CD4-positive, alpha-beta T cell treated with Interleukin-6 at 100 ng/mL for 8 hours (primary cell): ENCODE measurements around the gene TFAP2A.

ENCODE experiments used
- DNase-seq: peaks from one replicate; pipeline ENCODE4 v3.0.0-alpha.2; 2020; ENCODE audit warnings: mixed read lengths, low spot score

Gene TFAP2A

DNA sequence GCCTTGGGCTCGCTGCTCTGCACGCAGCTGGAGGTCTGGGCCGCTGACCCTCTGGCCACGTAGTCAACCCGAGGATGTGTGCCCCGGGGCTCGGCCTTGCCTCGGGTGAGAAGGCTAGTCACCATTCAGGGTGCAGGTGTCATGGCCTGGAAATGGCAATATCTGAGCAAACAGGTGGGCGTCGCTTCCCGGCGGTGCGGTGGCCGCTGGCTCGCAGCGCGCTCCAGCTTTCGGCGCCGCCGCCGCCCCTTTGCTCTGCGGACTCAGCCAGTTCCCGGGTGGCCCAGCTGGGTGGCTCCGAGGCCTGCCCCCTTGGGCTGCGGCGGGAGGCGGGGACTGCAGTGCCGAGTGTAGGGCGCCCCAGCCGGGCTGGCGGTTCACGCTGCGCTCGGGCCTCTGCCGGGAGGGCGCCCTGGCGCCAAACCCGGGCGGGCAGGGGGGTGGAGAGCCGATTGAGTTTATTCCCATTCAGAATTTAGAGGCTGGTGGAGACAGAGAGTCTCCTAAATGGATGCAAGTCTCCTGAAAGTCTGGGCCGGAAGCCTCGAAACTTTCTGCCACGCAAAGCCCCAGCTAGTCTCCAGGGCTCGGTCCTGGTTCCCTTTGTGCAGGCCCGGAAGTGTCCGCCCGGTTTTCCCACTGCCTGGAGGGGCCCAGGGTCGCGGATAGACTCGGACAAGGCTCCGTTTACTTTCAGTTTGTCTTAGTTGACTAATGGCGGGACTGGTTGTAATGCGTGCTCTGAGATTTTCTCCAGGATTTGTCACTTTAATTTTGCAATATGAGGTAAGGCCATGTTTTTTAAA lies 11.3 kb upstream of the TFAP2A start:
- DNase-seq: no peak

DNA sequence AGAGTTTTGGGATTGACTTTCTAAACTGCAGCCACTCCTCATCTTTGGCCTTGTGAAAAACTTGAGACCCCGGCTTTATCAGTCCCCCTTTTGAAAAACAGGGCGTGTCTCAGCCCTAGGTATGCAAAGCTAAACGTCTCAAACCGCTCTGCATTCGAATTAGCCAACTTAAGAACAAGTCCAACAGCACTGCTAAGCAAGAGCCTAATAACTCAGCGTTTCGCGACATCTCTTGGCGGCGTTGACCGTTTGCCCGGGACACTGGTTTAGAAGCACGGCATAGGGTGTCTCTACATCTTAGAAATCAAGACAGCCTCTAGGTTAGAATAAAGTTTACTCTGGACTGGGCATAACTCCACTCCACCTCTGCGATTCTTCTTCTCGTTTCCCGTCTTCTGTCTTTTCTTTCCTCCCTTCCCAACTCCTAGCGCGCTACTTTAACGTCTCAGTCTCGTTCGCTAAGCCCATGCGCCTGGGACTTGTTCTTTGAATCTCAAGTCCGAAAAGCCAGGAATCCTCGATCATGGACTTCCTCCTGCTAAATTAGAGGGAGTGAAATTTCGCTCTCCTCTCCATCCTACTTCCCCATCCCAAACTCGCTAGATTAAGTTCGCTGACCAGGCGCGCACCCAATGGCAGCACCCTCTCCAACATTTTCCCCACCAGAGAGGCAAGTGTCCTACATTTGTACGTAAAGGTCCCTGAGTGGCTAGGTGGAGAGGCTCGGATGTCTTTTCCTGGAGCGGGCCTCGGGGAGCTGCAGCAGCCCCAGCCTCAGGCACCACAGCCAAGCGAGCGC lies 10.5 kb upstream of the TFAP2A start:
- DNase-seq: no peak

DNA sequence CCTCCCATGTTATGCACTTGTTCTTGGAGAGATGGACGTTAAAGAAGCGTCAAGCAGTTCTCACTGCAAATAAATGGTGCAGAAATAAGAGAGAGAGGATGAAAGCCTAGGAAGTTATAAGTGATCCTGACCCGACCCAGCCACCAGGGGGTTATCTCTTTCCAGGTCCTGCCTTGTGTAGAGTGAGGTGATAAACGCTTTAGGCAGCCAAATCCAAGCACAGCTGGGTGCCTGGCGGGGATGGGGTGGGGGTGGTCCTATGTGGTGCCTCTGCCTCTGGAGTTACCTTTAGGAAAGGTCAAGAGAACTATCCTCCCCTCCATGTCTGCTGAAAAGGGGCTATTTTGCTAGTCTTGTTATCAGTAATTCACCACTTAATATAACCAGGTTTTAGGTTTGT lies 9.2 kb upstream of the TFAP2A start:
- DNase-seq: no peak

DNA sequence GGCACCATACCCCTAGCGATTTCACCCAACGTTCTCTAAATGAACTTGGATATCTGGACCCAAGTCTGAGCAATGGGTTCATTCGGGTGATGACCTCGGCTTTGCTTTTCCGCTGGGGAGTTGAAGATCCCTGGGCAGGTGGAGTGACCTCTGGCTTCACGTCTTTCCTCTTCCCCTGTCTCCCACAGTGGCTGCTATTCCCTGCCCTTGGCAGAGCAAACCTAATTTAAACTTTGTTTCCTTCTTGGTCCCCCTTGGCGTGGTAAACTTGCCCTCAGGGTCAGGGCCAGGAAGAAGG lies 7.8 kb upstream of the TFAP2A start:
- DNase-seq: no peak

DNA sequence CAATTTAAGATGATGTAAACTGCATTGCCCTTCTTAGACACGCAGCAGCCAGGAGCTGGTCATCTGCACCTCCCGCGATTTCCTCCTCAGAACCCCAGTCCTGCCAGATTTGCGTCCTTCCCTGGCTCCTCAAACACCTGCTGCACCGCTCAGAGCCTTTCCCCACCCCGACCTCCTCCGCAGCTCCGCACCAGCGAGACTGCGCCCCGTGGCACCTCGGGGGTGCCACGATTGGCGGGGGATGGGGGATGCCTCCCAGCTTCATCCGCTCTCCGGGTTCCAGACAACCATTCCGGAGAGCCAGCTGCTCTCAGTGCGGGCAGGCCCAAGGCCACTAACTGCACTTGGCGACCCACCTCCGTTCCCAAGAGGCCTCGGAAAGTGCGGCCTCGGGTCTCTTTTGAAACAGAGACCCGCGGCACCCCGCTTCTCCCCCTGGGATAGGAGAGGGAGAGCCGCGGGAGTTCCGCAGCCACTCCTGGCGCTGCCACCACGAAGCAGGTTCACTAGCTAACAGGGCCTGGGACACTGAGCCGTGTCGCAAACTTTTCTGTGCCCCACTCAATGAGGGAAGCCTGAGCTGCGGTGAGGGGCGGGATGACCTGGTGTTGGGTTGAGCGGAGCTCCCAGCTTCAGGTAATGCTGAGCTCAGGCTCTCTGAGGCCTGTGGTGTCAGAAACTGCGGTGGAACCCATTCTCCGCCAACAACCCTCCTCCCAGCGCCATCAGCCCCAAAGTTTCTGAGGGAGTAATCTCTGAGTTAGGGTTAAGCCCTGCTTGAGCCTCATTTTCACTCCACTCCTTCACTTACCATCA lies 7.3 kb upstream of the TFAP2A start:
- DNase-seq: no peak

DNA sequence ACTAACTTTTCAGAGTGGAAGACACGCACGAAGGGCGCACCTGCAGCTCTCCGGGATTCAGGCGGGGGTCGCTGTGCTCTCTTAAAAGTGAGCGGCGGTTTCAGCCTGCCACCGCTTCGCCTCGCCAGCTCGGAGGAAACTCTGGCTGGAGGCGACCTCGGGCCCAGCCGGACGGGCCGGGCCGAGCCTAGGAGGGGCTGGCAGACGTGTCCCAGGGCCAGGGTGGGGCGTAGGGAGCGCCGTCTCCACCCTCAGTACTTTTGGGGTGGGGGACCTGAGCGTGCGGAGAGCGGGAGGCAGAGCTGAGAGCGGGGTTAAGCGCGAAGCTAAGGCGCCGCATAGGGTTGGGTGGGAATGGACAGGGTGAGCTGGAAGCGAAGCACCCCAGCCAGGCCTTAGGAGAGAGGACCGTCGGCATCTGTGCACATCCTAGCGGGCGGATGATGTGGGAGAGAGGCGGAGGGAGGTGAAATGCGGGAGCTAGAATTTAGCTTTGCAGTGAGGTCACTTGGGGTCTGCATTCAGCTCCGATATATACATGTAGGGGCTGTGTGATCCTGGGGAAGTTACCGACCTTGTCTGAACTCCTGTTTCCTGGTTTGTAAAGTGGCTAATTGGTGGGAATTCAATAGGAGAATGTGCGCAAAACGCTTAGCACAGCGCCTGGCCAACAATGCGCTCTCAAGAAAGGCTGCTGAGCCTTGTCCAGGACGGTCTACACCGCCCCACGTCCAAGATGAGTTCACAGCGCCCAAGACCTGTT lies 6.5 kb upstream of the TFAP2A start:
- no peak for DNase-seq

DNA sequence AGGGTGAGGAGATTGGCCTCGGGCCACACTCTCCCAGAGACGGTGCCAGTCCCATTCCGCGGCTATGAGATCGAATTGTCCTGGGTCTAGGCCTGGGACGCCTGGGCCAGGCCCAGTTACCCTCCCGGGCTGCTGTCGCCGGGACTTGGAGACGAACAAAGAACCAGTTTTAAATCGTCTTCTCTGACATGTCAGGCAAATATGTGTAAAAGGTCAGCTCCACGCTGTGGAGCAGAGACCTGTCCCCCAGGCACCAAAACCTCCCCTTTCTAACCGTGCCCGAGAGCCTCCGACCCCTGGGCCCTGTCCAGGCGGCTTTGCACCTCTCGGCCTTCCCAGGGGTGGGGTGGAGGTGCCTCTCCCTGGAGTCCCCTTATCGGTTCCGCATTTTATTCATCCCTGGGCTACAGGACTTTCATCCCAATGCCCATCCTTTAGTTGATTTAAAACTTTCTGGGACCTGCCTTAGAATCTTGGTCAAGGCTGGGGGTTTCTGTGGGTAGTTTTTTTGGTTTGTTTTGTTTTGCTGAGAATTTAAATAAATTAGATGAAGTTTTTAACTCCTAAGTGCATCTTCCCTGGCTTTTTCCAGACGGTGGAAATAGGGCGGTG lies 5.8 kb upstream of the TFAP2A start:
- DNase-seq: no peak

DNA sequence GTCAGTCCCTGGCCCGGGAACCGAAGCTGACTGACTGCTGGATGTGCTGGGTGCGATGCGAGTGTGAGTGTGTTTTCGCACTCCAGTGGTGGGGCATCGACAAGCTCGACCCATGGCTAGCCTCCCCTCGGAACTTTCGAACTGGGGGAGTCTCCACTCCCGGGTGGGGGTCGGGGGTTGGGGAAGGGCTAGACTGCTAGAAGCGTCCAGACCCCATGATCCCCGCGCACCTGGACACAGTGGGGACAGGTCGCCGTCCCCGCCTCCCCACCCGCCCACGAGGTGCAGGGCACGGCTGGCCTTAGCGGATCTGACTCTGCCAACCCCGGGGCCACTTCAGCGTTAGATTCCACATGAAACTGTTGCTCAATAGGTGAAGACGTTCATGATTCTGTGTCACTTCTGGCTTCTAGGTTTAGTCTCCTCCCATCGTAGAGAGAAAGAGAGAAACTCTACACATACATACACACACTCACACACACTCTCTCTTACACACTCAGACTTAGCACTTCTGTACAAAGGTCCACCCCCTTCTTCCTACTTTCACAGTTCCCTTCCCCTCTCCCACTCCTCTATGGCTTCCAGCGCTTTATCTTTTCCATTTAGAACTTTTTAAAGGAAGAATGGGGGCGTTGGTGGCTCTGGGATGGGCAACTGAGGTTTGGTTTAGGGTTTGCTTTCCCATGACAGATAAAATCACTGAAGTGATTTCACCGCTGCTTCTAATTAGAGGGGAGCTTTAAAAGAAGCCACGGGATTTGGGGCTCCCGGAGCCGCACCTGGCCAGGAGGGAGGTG lies 5.1 kb upstream of the TFAP2A start:
- no peak for DNase-seq

DNA sequence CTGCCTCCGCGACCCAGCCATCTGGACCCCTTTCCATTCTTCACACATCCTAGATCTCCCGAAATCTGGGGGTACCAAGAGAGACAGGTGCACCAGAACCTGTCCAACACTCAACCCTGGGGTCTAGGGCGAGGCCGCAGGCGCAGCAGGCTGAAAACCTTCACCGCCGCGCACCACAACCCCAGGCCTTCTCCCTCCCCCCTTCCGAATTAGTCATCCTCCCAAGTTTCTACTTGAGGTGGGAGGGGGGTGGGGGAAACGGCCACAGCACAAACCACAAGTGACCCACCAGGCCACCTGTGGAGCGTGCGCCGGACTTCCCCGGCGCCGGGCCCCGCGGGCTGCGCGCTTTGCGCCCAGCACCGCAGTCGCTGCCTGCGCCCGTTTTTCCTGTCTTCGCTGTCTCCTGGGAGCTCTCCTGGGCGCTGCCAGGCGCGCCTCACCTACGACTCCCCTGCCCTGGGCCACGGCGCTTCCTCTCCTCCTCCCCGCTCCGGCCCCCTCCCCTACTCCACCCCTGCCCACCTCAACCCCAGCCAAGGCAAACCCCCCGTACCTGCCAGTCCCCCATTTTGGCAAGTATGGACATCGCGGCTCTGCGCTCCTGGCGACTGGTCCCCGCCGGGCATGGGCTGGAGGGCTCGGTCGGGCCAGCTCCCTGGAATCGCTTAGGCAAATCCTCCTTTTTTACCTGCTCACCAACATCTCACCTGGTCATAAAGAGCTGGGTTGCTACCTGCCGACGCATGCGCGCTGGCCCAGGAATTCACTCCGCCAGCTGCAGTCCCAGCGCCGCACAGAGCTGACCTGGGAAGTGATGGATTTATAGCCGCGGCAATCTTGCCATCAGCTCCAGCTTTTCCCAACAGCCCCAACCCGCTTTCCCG lies 4.2 kb upstream of the TFAP2A start:
- no peak for DNase-seq

DNA sequence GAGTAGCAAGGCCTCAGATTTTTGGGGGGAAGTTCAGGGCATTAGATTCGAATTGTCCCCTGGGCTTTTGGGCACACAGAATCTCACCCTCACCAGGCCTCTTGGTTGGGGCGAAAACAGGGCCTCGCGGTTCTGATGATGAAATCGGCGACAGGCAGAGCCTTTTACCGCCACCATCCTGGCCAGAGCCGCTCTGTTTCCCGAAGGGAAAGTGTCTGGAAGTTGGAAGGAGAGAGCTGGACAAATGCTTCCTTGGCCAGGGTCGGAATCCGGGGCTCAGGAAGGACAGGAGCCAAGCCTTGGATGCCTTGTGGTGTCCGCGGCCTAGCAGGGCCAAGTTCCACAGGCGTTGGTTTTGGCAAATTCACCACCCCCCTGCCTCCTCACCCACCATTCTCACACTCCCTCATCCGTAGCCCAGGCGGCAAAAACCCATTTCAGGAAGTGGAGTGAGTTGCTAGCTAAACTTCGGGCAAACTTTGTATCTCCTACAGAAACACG lies 3.5 kb upstream of the TFAP2A start:
- DNase-seq: no peak

DNA sequence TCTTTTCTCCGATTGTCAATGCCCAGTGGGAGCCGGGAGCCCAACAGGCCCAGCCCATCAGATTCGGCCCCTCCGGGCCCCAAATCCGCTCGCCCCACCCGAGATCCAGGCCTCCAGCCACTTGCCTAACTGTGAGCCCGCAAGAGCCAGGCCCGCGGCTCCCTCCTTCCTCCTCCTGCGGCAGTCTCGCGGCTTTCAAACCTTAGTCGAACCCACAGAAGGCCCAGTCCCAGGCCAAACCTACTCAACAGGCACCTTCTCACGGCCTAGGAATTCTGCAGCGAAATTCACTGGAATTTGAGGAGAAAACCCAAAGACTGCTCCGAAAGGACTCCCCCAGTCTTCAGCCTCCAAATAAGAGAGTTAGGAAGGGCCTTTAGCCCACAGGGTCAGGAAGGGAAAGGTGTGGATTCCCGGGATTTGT lies 2.8 kb upstream of the TFAP2A start:
- no peak for DNase-seq

DNA sequence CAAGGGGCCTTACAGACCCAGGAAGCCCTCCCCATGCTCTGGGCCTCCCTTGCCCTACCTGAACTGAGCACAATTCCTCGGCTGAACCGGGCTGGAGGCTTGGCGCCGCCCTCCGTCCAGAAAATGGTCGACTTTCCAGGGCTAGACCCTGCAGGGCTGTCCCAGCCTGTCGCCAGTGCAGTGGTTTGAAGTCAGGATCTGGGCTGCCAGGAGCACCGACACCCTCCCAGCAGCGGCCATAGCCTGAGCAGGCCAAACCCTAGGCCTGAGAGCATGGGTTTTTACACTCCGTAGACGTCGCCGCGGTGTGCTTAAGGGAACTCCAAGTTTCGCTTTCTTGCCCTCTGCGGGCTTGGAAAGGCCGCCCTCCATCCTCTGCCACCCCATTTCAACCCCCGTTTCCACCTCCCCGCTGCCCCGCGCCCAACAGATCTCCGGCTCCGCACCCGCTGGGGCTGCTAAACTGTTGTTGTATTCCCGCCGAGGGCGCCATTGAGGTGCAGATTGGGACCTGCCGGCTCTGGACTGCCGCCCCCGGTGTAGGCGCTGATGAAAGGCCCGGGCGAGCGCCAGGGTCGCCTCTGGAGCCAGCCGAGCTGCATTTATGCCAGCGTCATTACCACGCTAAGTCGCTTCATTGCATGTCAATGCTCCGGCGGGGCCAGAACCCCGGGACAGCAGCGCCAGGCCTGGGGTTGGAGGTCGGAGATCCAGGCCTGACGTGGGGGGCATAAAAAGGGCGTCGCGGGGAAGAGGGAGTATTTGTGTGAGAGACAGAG lies 2.2 kb upstream of the TFAP2A start:
- no peak for DNase-seq

DNA sequence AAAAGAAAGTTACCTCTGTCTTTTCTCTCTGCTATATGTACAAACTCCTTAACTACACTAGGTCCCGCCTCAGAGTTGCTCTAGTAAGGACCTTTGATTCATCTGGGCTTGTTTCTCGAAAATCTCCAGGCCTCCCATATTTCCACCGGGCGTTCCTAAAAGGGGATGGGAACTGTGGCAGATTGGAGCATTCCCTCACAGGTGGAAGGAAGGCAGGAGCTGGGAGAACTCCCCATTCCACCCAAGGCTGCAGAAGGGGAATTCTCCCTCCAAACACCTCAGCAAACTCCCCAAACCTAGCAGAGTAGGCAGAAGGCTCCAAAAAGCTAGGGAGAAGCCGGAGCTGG lies 1.6 kb upstream of the TFAP2A start:
- DNase-seq: no peak

DNA sequence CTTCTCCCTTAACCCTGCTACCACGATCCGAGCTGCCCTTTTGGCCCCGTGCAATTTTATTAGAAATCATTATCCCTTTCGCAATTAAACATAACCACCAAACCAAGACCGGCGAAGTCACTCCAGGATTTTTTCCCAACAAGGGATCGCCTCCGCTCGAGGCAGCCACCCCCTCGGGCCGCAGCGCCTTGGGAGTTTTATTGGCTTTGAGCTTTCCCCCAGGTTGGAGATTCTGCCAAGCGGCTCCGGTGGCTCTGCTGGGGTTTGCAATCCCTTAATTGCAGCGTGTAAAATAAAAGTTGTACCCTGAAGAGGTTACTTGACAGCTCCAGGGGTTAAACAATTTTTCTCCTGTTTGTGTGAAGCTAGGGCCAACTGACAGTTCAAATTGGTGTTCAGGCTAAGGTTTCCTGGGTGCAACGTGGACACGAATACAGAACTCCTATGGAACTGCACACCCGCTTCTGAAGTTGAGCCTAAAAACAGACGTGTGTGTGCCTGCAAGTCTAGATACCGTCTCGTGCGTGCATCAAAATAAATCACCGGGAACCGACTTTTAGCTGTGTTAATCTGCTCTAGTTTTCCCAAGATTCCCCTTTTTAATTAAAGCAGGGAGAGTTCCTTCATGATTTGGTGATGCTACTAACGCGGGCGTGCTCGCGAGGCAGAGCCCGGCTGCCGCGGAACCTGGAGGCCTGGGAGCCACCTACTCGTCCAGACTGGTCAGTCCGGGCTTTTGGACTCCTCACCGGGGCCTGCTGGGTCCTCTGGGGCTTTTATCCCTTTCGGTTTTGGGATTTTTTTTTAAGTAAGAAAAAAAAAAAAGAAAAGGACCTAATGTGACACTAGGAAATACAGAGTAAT lies 975 bp upstream of the TFAP2A start:
- no peak for DNase-seq

DNA sequence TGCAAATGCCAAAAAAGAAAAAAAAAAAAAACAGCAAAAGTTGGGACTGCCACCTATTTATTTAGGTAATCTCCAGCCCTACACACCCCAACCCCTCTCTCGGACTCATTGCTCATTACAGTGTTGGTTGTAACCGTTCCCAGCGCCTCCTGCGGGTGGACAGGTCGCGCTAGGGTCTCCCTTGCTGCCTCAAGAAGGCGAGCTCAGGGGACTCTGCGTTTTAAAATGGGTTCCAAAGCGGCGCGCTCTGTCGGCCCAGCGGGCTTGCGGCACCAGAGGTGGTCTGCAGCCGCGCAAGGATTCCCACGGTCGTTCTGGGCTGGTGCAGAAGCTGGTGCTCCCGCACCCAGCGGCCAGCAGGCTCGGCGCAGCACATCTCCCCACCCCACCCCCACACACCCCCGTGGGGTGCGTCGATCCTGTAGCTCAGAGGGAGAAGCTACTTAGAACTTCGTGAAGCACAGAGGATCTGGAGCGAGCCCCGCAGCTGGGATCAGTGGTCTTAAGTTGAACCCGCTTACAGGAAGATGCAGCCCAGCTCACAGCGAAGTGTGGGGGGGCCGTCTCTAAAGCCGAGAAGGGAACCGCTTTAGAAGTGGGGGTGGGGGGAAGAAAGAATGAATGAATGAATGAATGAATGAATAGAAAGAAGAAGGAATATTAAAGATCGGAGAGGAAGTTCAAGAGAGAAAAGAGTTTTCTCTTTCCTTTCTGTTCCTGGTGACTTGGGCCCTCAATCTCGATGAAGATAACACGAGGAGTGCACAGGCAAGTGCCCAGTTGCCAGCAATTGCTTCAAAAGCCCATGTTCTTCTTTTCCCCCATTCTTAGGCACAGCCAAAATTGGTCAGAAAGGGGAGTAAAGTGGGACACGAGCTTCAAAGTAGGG lies 780 bp downstream of the TFAP2A start:
- no peak for DNase-seq

DNA sequence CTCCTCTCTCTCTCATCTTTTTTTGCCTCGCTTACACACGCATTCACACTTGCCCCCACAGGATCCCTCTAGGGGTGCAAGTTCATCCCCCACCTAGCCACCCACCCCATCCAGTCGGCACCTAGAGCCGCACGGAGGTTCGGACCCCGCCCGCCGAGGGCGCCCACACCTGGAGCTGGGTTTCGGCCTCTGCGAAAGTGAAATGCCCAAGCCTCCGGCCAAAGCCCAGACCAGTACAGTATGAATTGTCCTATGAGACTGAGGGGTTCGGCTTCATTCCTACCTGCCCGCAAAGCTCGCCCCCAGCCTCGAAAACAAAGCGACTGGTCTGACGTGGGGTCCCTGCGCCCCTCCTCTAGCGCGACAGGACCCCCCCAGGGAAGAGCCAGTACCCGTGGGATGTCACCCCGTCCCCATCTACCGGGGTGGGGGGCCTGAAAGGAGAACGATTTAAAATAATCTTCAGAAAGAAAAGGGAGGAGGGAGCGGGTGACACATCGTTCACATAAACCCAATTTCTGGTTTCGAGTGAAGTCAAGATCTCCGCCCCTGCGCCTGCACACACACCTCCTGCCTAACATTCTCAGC lies 1.5 kb downstream of the TFAP2A start:
- no peak for DNase-seq
